HCT116 (cell line): ENCODE measurements around the gene DCAF6.

ENCODE experiments used
- CTCF ChIP-seq, 3 experiments: fragments of 200-600 bp in 1 of 3; sonication (generic) in 1 of 3; IDR thresholded peaks in 2 of 3; conservative IDR thresholded peaks in 1 of 3; 2 replicates each; pipeline ENCODE4 v1.5.1; 2012 to 2017; ENCODE audit warnings: low read depth in 2 of 3, low read length in 2 of 3, antibody characterized with exemption in 1 of 3, borderline replicate concordance in 1 of 3, control low read depth in 1 of 3, mild to moderate bottlenecking in 1 of 3, mixed read lengths in 1 of 3, mixed run types in 1 of 3, moderate library complexity in 1 of 3; ENCODE audit not compliant: insufficient read depth in 1 of 3
- EZH2phosphoT487 ChIP-seq: fragments of 200-600 bp; IDR thresholded peaks from 2 replicates; pipeline ENCODE4 v1.6.1; 2018; ENCODE audit warnings: antibody characterized with exemption, borderline replicate concordance
- ZBTB33 ChIP-seq: IDR thresholded peaks from 2 replicates; pipeline ENCODE4 v1.6.1; 2011; ENCODE audit warnings: mild to moderate bottlenecking, low read length, moderate library complexity; ENCODE audit not compliant: insufficient replicate concordance; ENCODE audit errors: extremely low read depth

GRCh38 chr1:167984886-167985489, 48.5 kb downstream of the DCAF6 start:
- no peak for TF ChIP-seq CTCF (IDR thresholded peaks at IDR 0.05 in 2 of 3, conservative IDR thresholded peaks at IDR 0.05 in 1 of 3; ENCODE audit: borderline replicate concordance in 1 of 3, insufficient read depth in 1 of 3, low read depth in 2 of 3, low read length in 2 of 3)
- no peak for TF ChIP-seq ZBTB33
- no peak for TF ChIP-seq EZH2phosphoT487
